Stimulated activated CD8-positive, alpha-beta memory T cell treated with anti-CD3 and anti-CD28 coated beads, Interleukin-4, amount 100 ng/mL, for 1 hour (primary cell): Measurements from ENCODE around the gene ATOH8.
"Not testable (repeated sequence)": the region's sequence is repeated elsewhere in the genome, so short reads cannot be mapped to it uniquely, and the experiment has no call there.

ENCODE experiments used
- DNase-seq, 2 donors: peaks; one replicate each; pipeline ENCODE4 v3.0.0-alpha.2; 2020; ENCODE audit warnings: low read depth in 2 of 2, low spot score in 1 of 2

The ATOH8 gene

GRCh38 chr2:85753525-85754312, at the start of gene ATOH8:
TSS of gene ATOH8 (plus strand) at chr2:85753991. CDS start at chr2:85754190, 199 bp downstream.
- no peak for DNase-seq

- DNase-seq, result no peak
Measured at GRCh38 chr2:85704038-85704437, 49.8 kb upstream of the ATOH8 start.

- peak in 1 of 2 donors; percentile 24 for DNase-seq
Measured at GRCh38 chr2:85704800-85705679, 48.8 kb upstream of the ATOH8 start.

- DNase-seq, result no peak
Measured at GRCh38 chr2:85705680-85706039, 48.1 kb upstream of the ATOH8 start.

GRCh38 chr2:85706063-85706462, 47.7 kb upstream of the ATOH8 start:
- DNase-seq, result no peak

GRCh38 chr2:85706599-85707296, 47.0 kb upstream of the ATOH8 start:
- no peak for DNase-seq

GRCh38 chr2:85707304-85707703, 46.5 kb upstream of the ATOH8 start:
- DNase-seq, result peak; percentile 27 to 32

- no peak for DNase-seq
Measured at GRCh38 chr2:85708641-85709040, 45.1 kb upstream of the ATOH8 start.

GRCh38 chr2:85709401-85709811, 44.4 kb upstream of the ATOH8 start:
- no peak for DNase-seq

- DNase-seq, result no peak
Measured at GRCh38 chr2:85710687-85711577, 42.9 kb upstream of the ATOH8 start.

GRCh38 chr2:85711578-85712060, 42.2 kb upstream of the ATOH8 start:
- DNase-seq, result no peak

GRCh38 chr2:85712336-85712735, 41.5 kb upstream of the ATOH8 start:
- no peak for DNase-seq

GRCh38 chr2:85712849-85713612, 40.8 kb upstream of the ATOH8 start:
- DNase-seq, result no peak

- no peak for DNase-seq
Measured at GRCh38 chr2:85713836-85714235, 40.0 kb upstream of the ATOH8 start.

- not testable (repeated sequence) for DNase-seq
Measured at GRCh38 chr2:85714421-85714820, 39.4 kb upstream of the ATOH8 start.

GRCh38 chr2:85714841-85715240, 39.0 kb upstream of the ATOH8 start:
- no peak for DNase-seq

GRCh38 chr2:85716346-85716914, 37.4 kb upstream of the ATOH8 start:
- no peak for DNase-seq

GRCh38 chr2:85717308-85718008, 36.3 kb upstream of the ATOH8 start:
- no peak for DNase-seq

GRCh38 chr2:85718009-85718391, 35.8 kb upstream of the ATOH8 start:
- no peak for DNase-seq
